ENCODE data around the gene ADCY4. TPM values are rescaled to one million over a fixed set of nuclear protein-coding genes. Genes with fewer than 3 reads are reported as not detected.

Gene ADCY4
- total and polyA plus RNA-seq, 2 of the 8 experiments (the other 6 are each of a cell fraction or from before 2014, with no cell fraction given), result 0.27 to 0.35 TPM

- TF ChIP-seq CHD7 (IDR thresholded peaks at IDR 0.05; ENCODE audit: insufficient replicate concordance, low read length) (no peak), SIX5 (IDR thresholded peaks at IDR 0.05; ENCODE audit: low read depth, low read length) (no peak), ATF2 (IDR thresholded peaks at IDR 0.05; ENCODE audit: low read length) (no peak), HDAC2 (IDR thresholded peaks at IDR 0.05; ENCODE audit: borderline replicate concordance in 1 of 2, low read depth in 2 of 2, low read length in 2 of 2) (no peak), HDAC6 (IDR thresholded peaks at IDR 0.05; ENCODE audit: low read depth, low read length) (no peak), CREB1 (IDR thresholded peaks at IDR 0.05) (no peak), KDM1A (IDR thresholded peaks at IDR 0.05; ENCODE audit: borderline replicate concordance, low read length) (no peak), NANOG (IDR thresholded peaks at IDR 0.05; ENCODE audit: insufficient read depth, low read depth, low read length, poor library complexity, severe bottlenecking) (no peak), SIRT6 (IDR thresholded peaks at IDR 0.05; ENCODE audit: low read length) (no peak)
These were observed 42.8 kb upstream of the ADCY4 start (continued) for GRCh38 chr14:24377657-24378056.
